ENCODE data around the gene PRR14. TPM values are rescaled to one million over a fixed set of nuclear protein-coding genes. Genes with fewer than 3 reads are reported as not detected.
A peak's percentile ranks its signal among the peaks of the same experiment; 100 is the strongest.

The PRR14 gene
- total and polyA plus RNA-seq, 10 of the 15 experiments (the other 5 are each of a cell fraction or from before 2014, with no cell fraction given), result 2.5 to 66.8 (median 19.2) TPM

DNA sequence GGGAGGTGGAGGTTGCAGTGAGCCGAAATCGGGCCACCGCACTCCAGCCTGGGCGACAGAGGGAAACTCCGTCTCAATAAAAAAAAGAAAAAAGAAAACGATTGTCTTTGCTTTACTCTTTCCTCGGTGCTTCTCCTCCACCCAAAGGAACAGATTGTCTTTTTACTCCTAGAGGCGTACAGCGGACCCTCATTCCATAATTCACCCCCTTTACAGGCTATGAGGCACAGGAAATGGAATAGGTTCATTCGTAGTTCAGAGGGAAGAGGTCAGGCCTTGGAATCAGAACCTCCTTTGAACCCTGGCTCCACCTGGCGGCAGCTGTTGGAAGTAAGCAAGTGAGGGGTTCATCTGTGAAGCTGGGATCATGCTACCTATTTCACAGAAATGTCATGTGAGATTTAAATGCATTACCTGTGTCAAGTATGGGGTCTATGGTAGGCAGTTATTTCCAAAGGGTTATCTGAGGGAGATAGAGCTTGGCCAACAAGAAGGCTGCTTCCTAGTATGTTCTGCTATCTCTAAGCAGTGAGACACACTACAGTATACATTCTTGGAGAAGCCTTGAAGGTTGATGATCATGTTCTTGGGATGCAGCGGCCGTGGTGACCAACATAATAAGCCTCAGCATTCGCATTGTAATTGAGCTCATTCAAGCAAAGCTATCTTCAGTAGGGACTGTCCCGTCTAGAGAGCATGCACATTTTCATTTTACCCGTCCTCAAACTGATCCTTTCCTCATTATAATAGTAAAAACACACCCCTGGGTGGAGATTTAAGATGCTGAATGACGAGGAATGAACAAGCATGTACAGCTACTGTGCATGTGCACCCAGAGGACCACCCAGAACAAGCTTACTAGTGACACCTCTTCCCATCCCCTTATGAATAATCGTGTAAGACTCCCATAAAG, 21.9 kb upstream of the PRR14 start:
- BruUV-seq (replicated peaks), result no TSS peak
- peaks cover 5% of the 10 kb centered on the region for H3K4me1 ChIP-seq (ENCODE audit: control insufficient read depth, insufficient read depth, low read length)
- intact Hi-C loops (cut with micrococcal nuclease; ENCODE audit: unreplicated experiment) (loop anchor here (1.0 kb wide), 1 partner anchor 199 kb away; the partner anchor contains the start of gene DCTPP1), in situ Hi-C loops (cut with MboI) (no loop called here)
- SMC1A ChIA-PET (ENCODE audit: uncharacterized antibody, unreplicated experiment), result interaction anchor here (0.6 to 3.3 kb wide), 14 partner anchors 9 to 537 kb away, joined by 3 to 18 read pairs (median 6); partner anchors contain the start of genes DCTPP1, PRR14 and ZNF689
- no peak overlapping the region for H3K4me3 ChIP-seq
- H4K20me1 ChIP-seq (ENCODE audit: control insufficient read depth, insufficient read depth), result no peaks in the 10 kb centered on the region
- peak overlapping the region; percentile 97 for H2AFZ ChIP-seq (ENCODE audit: control insufficient read depth, low read depth, low read length)
- no peaks in the 10 kb centered on the region for H3K36me3 ChIP-seq (ENCODE audit: control insufficient read depth in 2 of 2, insufficient read depth in 2 of 2, low read length in 1 of 2)
- H3K9ac ChIP-seq (ENCODE audit: control insufficient read depth, insufficient read depth, low read length), result no peak overlapping the region
- H3K4me2 ChIP-seq (ENCODE audit: control insufficient read depth, insufficient read depth), result peak overlapping the region; percentile 74
- no peaks in the 10 kb centered on the region; the same call in 2 of the 3 replicates for H3K9me3 ChIP-seq (replicated peaks; ENCODE audit: control insufficient read depth, insufficient read depth, low read length)
- ATAC-seq (peak; percentile 97), FAIRE-seq (peak; percentile 95), DNase-seq (ENCODE audit: low read depth, low spot score) (no peak)
- RAD21 ChIA-PET (ENCODE audit: unreplicated experiment), result interaction anchor here (0.6 to 2.3 kb wide), 16 partner anchors 9 to 564 kb away, joined by 3 to 13 read pairs (median 5); partner anchors contain the start of genes ALDOA, DCTPP1, ZNF689 and ZNF747
- POLR2A ChIA-PET, result interaction anchor here (0.6 to 1.3 kb wide), 6 partner anchors 14 to 199 kb away, joined by 3 to 5 read pairs (median 4); partner anchors contain the start of genes DCTPP1 and ZNF689
- no peaks in the 10 kb centered on the region for H3K27me3 ChIP-seq (replicated peaks in 1 of 2; ENCODE audit: control insufficient read depth in 2 of 2, insufficient read depth in 2 of 2, low read length in 1 of 2)
- CTCF ChIA-PET, result interaction anchor here (0.6 to 7.9 kb wide), 33 partner anchors 9 to 536 kb away, joined by 3 to 57 read pairs (median 5); partner anchors contain the start of genes DCTPP1, FBRS, PRR14 and ZNF689
- WGBS (ENCODE audit: insufficient coverage, insufficient replicate concordance, low lambda C conversion rate, missing lambda C conversion rate), result 18% methylated on average over 18 of the region's 18 CpGs
- no peak overlapping the region for H3K27ac ChIP-seq (ENCODE audit: control insufficient read depth, insufficient read depth)
- H3K79me2 ChIP-seq (ENCODE audit: control insufficient read depth, insufficient read depth, low read length), result no peaks in the 10 kb centered on the region
- TF ChIP-seq E2F4 (IDR thresholded peaks at IDR 0.05; ENCODE audit: low read depth, low read length) (no peak), RELA (IDR thresholded peaks at IDR 0.05; ENCODE audit: borderline replicate concordance, partially characterized antibody) (no peak), SIN3A (IDR thresholded peaks at IDR 0.05; ENCODE audit: low read depth, low read length) (no peak), SUZ12 (IDR thresholded peaks at IDR 0.05; ENCODE audit: unreplicated experiment) (no peak), ATF7 (IDR thresholded peaks at IDR 0.05; ENCODE audit: low read depth) (no peak), FOS (IDR thresholded peaks at IDR 0.05; ENCODE audit: borderline replicate concordance, extremely low read depth, insufficient read length) (no peak), SUPT20H (IDR thresholded peaks at IDR 0.05; ENCODE audit: borderline replicate concordance, control insufficient read depth, low read depth, low read length) (no peak), MXI1 (IDR thresholded peaks at IDR 0.05; ENCODE audit: low read depth, low read length) (no peak), NFYB (IDR thresholded peaks at IDR 0.05; ENCODE audit: insufficient read depth, low read depth, low read length) (no peak), TCF7 (IDR thresholded peaks at IDR 0.05; ENCODE audit: borderline replicate concordance) (peak; percentile 73), IRF4 (IDR thresholded peaks at IDR 0.05; ENCODE audit: low read depth, low read length) (no peak)
- TF ChIP-seq, protein P1, sequence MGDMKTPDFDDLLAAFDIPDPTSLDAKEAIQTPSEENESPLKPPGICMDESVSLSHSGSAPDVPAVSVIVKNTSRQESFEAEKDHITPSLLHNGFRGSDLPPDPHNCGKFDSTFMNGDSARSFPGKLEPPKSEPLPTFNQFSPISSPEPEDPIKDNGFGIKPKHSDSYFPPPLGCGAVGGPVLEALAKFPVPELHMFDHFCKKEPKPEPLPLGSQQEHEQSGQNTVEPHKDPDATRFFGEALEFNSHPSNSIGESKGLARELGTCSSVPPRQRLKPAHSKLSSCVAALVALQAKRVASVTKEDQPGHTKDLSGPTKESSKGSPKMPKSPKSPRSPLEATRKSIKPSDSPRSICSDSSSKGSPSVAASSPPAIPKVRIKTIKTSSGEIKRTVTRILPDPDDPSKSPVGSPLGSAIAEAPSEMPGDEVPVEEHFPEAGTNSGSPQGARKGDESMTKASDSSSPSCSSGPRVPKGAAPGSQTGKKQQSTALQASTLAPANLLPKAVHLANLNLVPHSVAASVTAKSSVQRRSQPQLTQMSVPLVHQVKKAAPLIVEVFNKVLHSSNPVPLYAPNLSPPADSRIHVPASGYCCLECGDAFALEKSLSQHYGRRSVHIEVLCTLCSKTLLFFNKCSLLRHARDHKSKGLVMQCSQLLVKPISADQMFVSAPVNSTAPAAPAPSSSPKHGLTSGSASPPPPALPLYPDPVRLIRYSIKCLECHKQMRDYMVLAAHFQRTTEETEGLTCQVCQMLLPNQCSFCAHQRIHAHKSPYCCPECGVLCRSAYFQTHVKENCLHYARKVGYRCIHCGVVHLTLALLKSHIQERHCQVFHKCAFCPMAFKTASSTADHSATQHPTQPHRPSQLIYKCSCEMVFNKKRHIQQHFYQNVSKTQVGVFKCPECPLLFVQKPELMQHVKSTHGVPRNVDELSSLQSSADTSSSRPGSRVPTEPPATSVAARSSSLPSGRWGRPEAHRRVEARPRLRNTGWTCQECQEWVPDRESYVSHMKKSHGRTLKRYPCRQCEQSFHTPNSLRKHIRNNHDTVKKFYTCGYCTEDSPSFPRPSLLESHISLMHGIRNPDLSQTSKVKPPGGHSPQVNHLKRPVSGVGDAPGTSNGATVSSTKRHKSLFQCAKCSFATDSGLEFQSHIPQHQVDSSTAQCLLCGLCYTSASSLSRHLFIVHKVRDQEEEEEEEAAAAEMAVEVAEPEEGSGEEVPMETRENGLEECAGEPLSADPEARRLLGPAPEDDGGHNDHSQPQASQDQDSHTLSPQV (IDR thresholded peaks at IDR 0.05), result no peak
- TF ChIP-seq, protein P2, sequence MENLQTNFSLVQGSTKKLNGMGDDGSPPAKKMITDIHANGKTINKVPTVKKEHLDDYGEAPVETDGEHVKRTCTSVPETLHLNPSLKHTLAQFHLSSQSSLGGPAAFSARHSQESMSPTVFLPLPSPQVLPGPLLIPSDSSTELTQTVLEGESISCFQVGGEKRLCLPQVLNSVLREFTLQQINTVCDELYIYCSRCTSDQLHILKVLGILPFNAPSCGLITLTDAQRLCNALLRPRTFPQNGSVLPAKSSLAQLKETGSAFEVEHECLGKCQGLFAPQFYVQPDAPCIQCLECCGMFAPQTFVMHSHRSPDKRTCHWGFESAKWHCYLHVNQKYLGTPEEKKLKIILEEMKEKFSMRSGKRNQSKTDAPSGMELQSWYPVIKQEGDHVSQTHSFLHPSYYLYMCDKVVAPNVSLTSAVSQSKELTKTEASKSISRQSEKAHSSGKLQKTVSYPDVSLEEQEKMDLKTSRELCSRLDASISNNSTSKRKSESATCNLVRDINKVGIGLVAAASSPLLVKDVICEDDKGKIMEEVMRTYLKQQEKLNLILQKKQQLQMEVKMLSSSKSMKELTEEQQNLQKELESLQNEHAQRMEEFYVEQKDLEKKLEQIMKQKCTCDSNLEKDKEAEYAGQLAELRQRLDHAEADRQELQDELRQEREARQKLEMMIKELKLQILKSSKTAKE (IDR thresholded peaks at IDR 0.05; ENCODE audit: low read depth, poor library complexity, severe bottlenecking), result no peak
